ENCODE results near the gene SSNA1.

SSNA1 gene

GRCh38 chr9:137149363-137149762, 39.1 kb upstream of the SSNA1 start:
- Histone ChIP-seq H3K9ac (no peak overlapping the region), H3K4me2 (ENCODE audit: low read length) (no peak overlapping the region), H3K9me3 (ENCODE audit: control insufficient read depth, low read length) (no peaks in the 10 kb centered on the region), H3K27ac (no peak overlapping the region), H3K27me3 (ENCODE audit: control insufficient read depth, insufficient read depth, low read length) (no peaks in the 10 kb centered on the region), H3K36me3 (ENCODE audit: control insufficient read depth, insufficient read depth, low read length) (no peaks in the 10 kb centered on the region), H2AFZ (no peak overlapping the region), H3K79me2 (no peaks in the 10 kb centered on the region), H3K4me1 (no peaks in the 10 kb centered on the region), H3K4me3 (ENCODE audit: low read depth, low read length) (no peak overlapping the region)
- no peak for TF ChIP-seq CTCF (IDR thresholded peaks at IDR 0.05)

GRCh38 chr9:137149942-137150616, 38.4 kb upstream of the SSNA1 start:
- Histone ChIP-seq H3K4me1 (no peaks in the 10 kb centered on the region), H3K4me2 (ENCODE audit: low read length) (no peak overlapping the region), H3K79me2 (no peaks in the 10 kb centered on the region), H3K4me3 (ENCODE audit: low read depth, low read length) (no peak overlapping the region), H3K27me3 (ENCODE audit: control insufficient read depth, insufficient read depth, low read length) (no peaks in the 10 kb centered on the region), H3K27ac (no peak overlapping the region), H3K9me3 (ENCODE audit: control insufficient read depth, low read length) (no peaks in the 10 kb centered on the region), H3K9ac (no peak overlapping the region), H3K36me3 (ENCODE audit: control insufficient read depth, insufficient read depth, low read length) (no peaks in the 10 kb centered on the region), H2AFZ (no peak overlapping the region)
- no peak for TF ChIP-seq CTCF (IDR thresholded peaks at IDR 0.05)

- TF ChIP-seq CTCF (IDR thresholded peaks at IDR 0.05): no peak
- Histone ChIP-seq H3K36me3 (ENCODE audit: control insufficient read depth, insufficient read depth, low read length) (no peaks in the 10 kb centered on the region), H3K79me2 (no peaks in the 10 kb centered on the region), H3K27ac (no peak overlapping the region), H3K27me3 (ENCODE audit: control insufficient read depth, insufficient read depth, low read length) (no peaks in the 10 kb centered on the region), H3K4me1 (no peaks in the 10 kb centered on the region), H3K4me3 (ENCODE audit: low read depth, low read length) (no peak overlapping the region), H3K9ac (no peak overlapping the region), H2AFZ (no peak overlapping the region), H3K9me3 (ENCODE audit: control insufficient read depth, low read length) (no peaks in the 10 kb centered on the region), H3K4me2 (ENCODE audit: low read length) (no peak overlapping the region)
Observed at GRCh38 chr9:137150617-137151457, 37.6 kb upstream of the SSNA1 start.

DNA sequence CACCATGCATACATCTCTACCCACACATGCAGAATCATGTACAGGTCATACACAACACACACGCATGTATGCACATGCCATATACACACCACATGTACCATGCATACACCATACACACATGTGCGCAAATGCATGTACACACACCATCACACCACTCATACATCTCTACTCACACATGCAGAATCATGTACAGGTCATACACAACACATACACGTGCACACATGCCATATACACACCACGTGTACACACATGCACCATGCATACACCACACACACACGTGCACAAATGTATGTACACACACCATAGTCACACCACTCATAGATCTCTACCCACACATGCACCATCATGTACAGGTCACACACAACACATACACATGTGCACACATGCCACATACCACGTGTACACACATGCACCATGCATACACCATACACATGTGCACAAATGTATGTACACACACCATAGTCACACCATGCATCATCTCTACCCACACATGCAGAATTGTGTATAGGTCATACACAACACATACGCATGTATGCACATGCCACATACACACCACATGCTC, 35.6 kb upstream of the SSNA1 start:
- no peak overlapping the region for H3K4me3 ChIP-seq (ENCODE audit: low read depth, low read length)
- no peaks in the 10 kb centered on the region for H3K27me3 ChIP-seq (ENCODE audit: control insufficient read depth, insufficient read depth, low read length)
- H3K4me2 ChIP-seq (ENCODE audit: low read length): no peak overlapping the region
- no peak for TF ChIP-seq CTCF (IDR thresholded peaks at IDR 0.05)
- H3K9ac ChIP-seq: no peak overlapping the region
- no peaks in the 10 kb centered on the region for H3K9me3 ChIP-seq (ENCODE audit: control insufficient read depth, low read length)
- no peaks in the 10 kb centered on the region for H3K4me1 ChIP-seq
- H2AFZ ChIP-seq: no peak overlapping the region
- H3K79me2 ChIP-seq: no peaks in the 10 kb centered on the region
- no peak overlapping the region for H3K27ac ChIP-seq
- H3K36me3 ChIP-seq (ENCODE audit: control insufficient read depth, insufficient read depth, low read length): no peaks in the 10 kb centered on the region
